NCI-H2171 (cell line): ENCODE results near the gene SLC8A1.

Experiments
- DNase-seq: peaks from one replicate; lab custom pipeline; 2025; lab: John Stamatoyannopoulos, UW

SLC8A1 gene

GRCh38 chr2:40048506-40048905 is 403.4 kb downstream of the SLC8A1 start:
- no peak for DNase-seq

- no peak for DNase-seq
These were observed 404.5 kb downstream of the SLC8A1 start for GRCh38 chr2:40047406-40047805.
